Rectal smooth muscle tissue (tissue), 1 donor: ENCODE measurements around the gene JAG1.
"Not testable (repeated sequence)": the region's sequence is repeated elsewhere in the genome, so short reads cannot be mapped to it uniquely, and the experiment has no call there.

ENCODE experiments used
- H3K27ac ChIP-seq: one replicate; pipeline ENCODE4 v1.7.0; 2013; ENCODE audit warnings: low read depth, low read length, inconsistent platforms
- H3K27me3 ChIP-seq: one replicate; pipeline ENCODE4 v1.7.0; 2013; ENCODE audit warnings: low read length; ENCODE audit not compliant: control insufficient read depth, insufficient read depth
- H3K36me3 ChIP-seq: one replicate; pipeline ENCODE4 v1.7.0; 2013; ENCODE audit warnings: low read length; ENCODE audit not compliant: control insufficient read depth, insufficient read depth
- H3K4me1 ChIP-seq: one replicate; pipeline ENCODE4 v1.7.0; 2013; ENCODE audit warnings: low read length; ENCODE audit not compliant: control insufficient read depth, insufficient read depth
- H3K4me3 ChIP-seq: one replicate; pipeline ENCODE4 v1.7.0; 2013; ENCODE audit warnings: low read length
- H3K9ac ChIP-seq: one replicate; pipeline ENCODE4 v1.7.0; 2013; ENCODE audit warnings: low read length

JAG1 gene

DNA sequence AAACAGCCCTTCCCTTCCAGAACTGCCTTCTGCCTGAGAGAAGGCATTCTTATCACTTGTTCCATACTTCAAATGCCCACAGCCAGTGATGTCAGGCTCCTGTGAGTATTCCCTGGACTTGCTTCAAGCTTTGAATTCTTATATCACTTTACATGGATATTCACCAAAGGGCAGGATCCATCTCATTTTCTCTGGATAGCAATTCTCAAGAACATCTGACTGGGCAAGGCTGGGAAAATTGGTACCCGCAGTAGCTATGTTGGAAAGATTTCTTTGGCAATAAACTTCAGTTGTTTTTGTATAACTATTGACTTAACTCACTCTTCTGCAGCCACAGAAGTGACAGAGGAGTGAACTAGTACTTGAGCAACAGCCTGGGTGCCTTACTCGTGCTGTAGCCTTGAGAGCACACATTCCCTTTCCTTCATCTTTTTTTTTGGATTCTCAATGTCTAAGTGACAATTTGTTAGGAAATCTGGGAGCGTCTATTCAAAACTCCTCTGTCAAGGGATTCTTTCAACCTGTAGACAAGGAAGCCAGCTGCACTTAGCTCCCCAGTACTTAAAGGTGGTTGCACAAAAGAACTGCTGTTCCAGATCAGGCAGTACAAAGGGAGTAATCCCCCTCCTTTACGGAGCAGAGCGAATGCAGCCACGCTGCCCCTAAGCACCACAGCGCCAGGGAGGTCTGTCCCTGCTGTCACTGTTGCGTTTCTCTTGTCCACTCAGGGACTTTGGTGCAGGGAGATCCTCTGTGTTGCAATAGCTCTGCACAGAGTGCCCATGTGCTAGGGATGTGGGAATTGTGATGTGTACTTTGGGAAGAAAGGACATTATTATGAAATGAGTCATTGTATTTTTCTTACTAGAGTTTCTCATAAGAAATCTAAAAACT lies 69.6 kb downstream of the JAG1 start:
- Histone ChIP-seq H3K4me3 (no peak overlapping the region), H3K27ac (no peak overlapping the region), H3K4me1 (no peaks in the 10 kb centered on the region), H3K9ac (no peak overlapping the region), H3K36me3 (peaks cover 2% of the 10 kb centered on the region), H3K27me3 (no peaks in the 10 kb centered on the region)

DNA sequence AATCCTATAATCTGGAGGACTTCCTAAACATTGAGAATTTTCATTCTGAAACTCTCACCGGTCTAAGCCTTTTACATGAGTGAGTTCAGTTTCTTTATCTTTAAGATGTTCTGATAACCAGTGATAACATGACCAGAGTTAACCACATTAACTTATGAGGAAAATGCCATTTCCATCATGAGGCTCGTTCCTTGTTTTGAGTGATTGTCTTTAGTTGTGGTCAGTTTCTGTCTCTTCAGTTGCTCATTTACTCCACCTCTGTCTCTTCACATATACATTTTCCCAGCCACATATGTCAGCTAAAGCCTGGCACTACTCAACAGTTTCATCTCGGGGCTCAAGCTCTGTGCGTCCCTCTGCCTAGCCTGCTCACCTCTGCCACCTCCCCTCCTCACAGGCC lies 70.4 kb downstream of the JAG1 start:
- no peaks in the 10 kb centered on the region for H3K4me1 ChIP-seq
- no peak overlapping the region for H3K9ac ChIP-seq
- peaks cover 2% of the 10 kb centered on the region for H3K36me3 ChIP-seq
- no peak overlapping the region for H3K27ac ChIP-seq
- H3K27me3 ChIP-seq: no peaks in the 10 kb centered on the region
- no peak overlapping the region for H3K4me3 ChIP-seq

GRCh38 chr20:10602221-10602871 lies 71.5 kb downstream of the JAG1 start:
- Histone ChIP-seq H3K9ac (no peak overlapping the region), H3K4me1 (no peaks in the 10 kb centered on the region), H3K27me3 (no peaks in the 10 kb centered on the region), H3K27ac (no peak overlapping the region), H3K4me3 (no peak overlapping the region), H3K36me3 (peaks cover 2% of the 10 kb centered on the region)

DNA sequence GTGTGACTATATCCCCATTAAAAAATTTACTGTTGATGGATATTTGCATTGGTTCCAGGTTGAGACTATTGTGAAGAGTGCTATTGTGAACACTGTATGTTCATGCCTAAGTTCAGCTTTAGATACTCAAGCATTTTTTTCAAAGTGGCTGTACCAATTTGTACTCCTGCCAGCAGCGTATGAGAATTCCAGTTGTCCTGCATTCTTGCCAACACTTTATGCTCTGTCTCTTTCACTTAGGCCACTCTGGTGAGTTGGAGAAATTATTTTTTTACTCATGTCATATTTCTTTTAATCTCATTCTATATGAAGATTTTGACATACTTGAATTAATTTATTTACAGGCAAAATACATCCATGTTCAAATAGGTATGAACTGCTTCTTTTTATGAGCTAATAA lies 76.2 kb downstream of the JAG1 start:
- H3K9ac ChIP-seq: no peak overlapping the region
- no peak overlapping the region for H3K4me3 ChIP-seq
- H3K27me3 ChIP-seq: no peaks in the 10 kb centered on the region
- H3K27ac ChIP-seq: no peak overlapping the region
- H3K4me1 ChIP-seq: no peaks in the 10 kb centered on the region
- no peaks in the 10 kb centered on the region for H3K36me3 ChIP-seq

- H3K27ac ChIP-seq: no peak overlapping the region
- no peaks in the 10 kb centered on the region for H3K36me3 ChIP-seq
- H3K4me1 ChIP-seq: peaks cover 4% of the 10 kb centered on the region
- no peaks in the 10 kb centered on the region for H3K27me3 ChIP-seq
- H3K9ac ChIP-seq: no peak overlapping the region
- no peak overlapping the region for H3K4me3 ChIP-seq
These were observed 77.1 kb downstream of the JAG1 start for GRCh38 chr20:10596710-10597121.

DNA sequence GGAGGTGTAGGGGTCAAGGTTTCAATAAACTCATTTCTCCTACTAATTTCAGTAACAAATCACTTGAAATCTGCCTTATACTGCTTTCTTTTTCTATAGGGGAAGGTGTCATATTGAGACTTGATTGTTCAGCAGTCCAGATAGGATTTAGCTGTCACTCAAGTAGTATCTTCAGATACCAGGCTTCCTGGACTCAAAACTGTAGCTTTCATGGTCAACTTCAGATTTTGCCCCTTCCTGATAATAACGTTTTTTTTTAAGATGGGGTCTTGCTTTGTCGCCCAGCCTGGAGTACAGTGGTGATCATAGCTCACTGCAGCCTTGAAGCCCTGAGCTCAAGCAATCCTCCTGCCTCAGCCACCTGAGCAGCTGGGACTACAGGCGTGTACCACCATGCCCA lies 77.8 kb downstream of the JAG1 start:
- no peaks in the 10 kb centered on the region for H3K27me3 ChIP-seq
- H3K9ac ChIP-seq: no peak overlapping the region
- H3K4me1 ChIP-seq: peaks cover 4% of the 10 kb centered on the region
- no peaks in the 10 kb centered on the region for H3K36me3 ChIP-seq
- H3K27ac ChIP-seq: no peak overlapping the region
- H3K4me3 ChIP-seq: no peak overlapping the region

DNA sequence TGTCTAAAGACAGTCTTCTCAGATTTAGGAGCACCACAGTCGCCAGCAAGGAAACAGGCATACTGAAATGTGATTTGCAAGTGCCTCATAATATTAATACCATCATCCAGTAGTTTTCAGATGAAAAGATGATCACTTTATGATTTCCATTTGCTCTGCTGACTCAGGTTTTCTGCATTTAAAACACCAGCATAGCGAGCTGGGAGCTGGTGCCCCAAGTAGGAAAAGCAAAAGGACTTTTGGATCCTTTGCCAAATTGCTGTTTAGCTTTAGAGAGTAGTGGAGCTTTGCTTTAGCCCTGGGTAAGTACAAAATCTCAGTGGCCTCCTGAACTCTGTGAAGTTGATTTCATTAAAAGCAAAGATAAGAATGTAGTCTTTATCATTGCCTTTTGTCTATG lies 78.5 kb downstream of the JAG1 start:
- Histone ChIP-seq H3K36me3 (no peaks in the 10 kb centered on the region), H3K9ac (no peak overlapping the region), H3K27ac (no peak overlapping the region), H3K4me3 (no peak overlapping the region), H3K27me3 (no peaks in the 10 kb centered on the region), H3K4me1 (peaks cover 4% of the 10 kb centered on the region)

- Histone ChIP-seq H3K36me3 (no peaks in the 10 kb centered on the region), H3K4me1 (peaks cover 4% of the 10 kb centered on the region), H3K27me3 (no peaks in the 10 kb centered on the region), H3K4me3 (no peak overlapping the region), H3K9ac (no peak overlapping the region), H3K27ac (no peak overlapping the region)
These were observed 79.4 kb downstream of the JAG1 start for GRCh38 chr20:10594296-10594868.

- peaks cover 4% of the 10 kb centered on the region for H3K4me1 ChIP-seq
- no peak overlapping the region for H3K4me3 ChIP-seq
- H3K27me3 ChIP-seq: no peaks in the 10 kb centered on the region
- no peak overlapping the region for H3K27ac ChIP-seq
- H3K9ac ChIP-seq: no peak overlapping the region
- no peaks in the 10 kb centered on the region for H3K36me3 ChIP-seq
These were observed 81.8 kb downstream of the JAG1 start for GRCh38 chr20:10591946-10592521.

GRCh38 chr20:10590950-10591671 lies 82.7 kb downstream of the JAG1 start:
- peaks cover 4% of the 10 kb centered on the region for H3K4me1 ChIP-seq
- H3K9ac ChIP-seq: no peak overlapping the region
- H3K27me3 ChIP-seq: no peaks in the 10 kb centered on the region
- no peaks in the 10 kb centered on the region for H3K36me3 ChIP-seq
- no peak overlapping the region for H3K4me3 ChIP-seq
- no peak overlapping the region for H3K27ac ChIP-seq

DNA sequence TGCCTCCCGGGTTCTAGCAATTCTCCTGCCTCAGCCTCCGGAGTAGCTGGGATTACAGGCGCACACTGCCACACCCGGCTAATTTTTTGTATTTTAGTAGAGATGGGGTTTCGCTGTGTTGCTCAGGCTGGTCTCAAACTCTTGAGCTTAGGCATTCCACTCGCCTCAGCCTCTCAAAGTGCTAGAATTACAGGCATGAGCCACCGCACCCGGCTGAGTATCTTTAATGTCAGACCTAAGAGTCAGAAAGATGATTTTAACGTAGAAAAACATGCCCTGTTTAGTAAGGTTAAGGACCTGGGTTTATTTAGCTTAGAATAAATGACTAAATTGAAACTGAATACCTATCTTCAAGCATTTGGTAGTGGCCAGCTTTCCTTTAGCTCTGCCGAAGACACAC lies 83.4 kb downstream of the JAG1 start:
- H3K4me3 ChIP-seq, H3K36me3 ChIP-seq, H3K27me3 ChIP-seq, H3K27ac ChIP-seq, H3K9ac ChIP-seq, H3K4me1 ChIP-seq: not testable (repeated sequence)
